K562 (cell line): ENCODE measurements around the gene TBC1D2. TPM values are rescaled to one million over a fixed set of nuclear protein-coding genes. Genes with fewer than 3 reads are reported as not detected.

Experiments used
- BRF1 ChIP-seq: IDR thresholded peaks from 3 replicates; pipeline ENCODE4 v1.6.1; 2011; ENCODE audit warnings: borderline replicate concordance, mild to moderate bottlenecking; ENCODE audit not compliant: insufficient read length; ENCODE audit errors: extremely low read depth
- CTBP1 ChIP-seq: fragments of 450-650 bp; IDR thresholded peaks from 2 replicates; pipeline ENCODE4 v1.6.1; 2016; ENCODE audit warnings: borderline replicate concordance
- HOXB6 ChIP-seq: fragments of 250-450 bp; sonication (Bioruptor Pico); IDR thresholded peaks from 2 replicates; pipeline ENCODE4 v1.5.1; 2022; ENCODE audit warnings: mild to moderate bottlenecking, borderline replicate concordance
- MECOM ChIP-seq: fragments of 250-450 bp; sonication (Bioruptor Pico); IDR thresholded peaks from 2 replicates; pipeline ENCODE4 v1.8.0; 2022; ENCODE audit warnings: inconsistent platforms
- MTA2 ChIP-seq: fragments of 450-650 bp; IDR thresholded peaks from 2 replicates; pipeline ENCODE4 v1.6.1; 2016; ENCODE audit warnings: low read depth
- MYC ChIP-seq, 2 experiments: fragments of 250-450 bp in 1 of 2; sonication (Bioruptor Pico) in 1 of 2; IDR thresholded peaks; 2 replicates each; pipeline versions ENCODE4 v1.5.1 to v1.6.1; 2012 to 2021; ENCODE audit warnings: low read depth in 2 of 2, borderline replicate concordance in 1 of 2, improper control_type of control experiment in 1 of 2, low read length in 1 of 2, mild to moderate bottlenecking in 1 of 2, moderate library complexity in 1 of 2
- NCOR1 ChIP-seq: fragments of 450-650 bp; IDR thresholded peaks from 2 replicates; pipeline ENCODE4 v1.6.1; 2016; ENCODE audit warnings: mild to moderate bottlenecking, moderate library complexity
- PRPF4 ChIP-seq: fragments of 200-400 bp; formaldehyde crosslinking; IDR thresholded peaks from one replicate; pipeline ENCODE4 v1.6.1; 2017; ENCODE audit warnings: low read length, low read depth, mild to moderate bottlenecking; ENCODE audit not compliant: insufficient read depth, poor library complexity, severe bottlenecking
- RFX5 ChIP-seq: IDR thresholded peaks from 2 replicates; pipeline ENCODE4 v1.6.1; 2011; ENCODE audit warnings: low read depth, mild to moderate bottlenecking, improper control_type of control experiment, low read length
- SREBF1 ChIP-seq: fragments of 150-350 bp; IDR thresholded peaks from 2 replicates; pipeline ENCODE4 v1.6.1; 2014; ENCODE audit warnings: antibody characterized with exemption, low read depth, low read length, borderline replicate concordance
- TRIM28 ChIP-seq: fragments of 450-650 bp; IDR thresholded peaks from 2 replicates; pipeline ENCODE4 v1.6.1; 2017
- polyA plus RNA-seq, 8 experiments: library from polyadenylated mRNA; depleted of rRNA in 4 of 8; stranded (reverse) in 5 of 8; unstranded in 3 of 8; fragments of >200 nt; fragmentation: Nextera tagmentation in 2 of 8; fragmentation: Illumina TruSeq in 1 of 8; extraction: Ambion mirVana in 2 of 8; extraction: Trizol in 1 of 8; gene quantifications; 2 replicates each; pipeline versions ENCODE4 v1.2.1 to v1.2.3, GENCODE V29; 2011 to 2014; ENCODE audit warnings: inconsistent platforms in 1 of 8, missing spikeins in 1 of 8
- total RNA-seq, 7 experiments: library from RNA; depleted of rRNA in 6 of 7; stranded (reverse); fragments of >200 nt in 6 of 7; fragmentation: Illumina TruSeq in 2 of 7; extraction: Trizol in 2 of 7; gene quantifications; 2 replicates each; pipeline versions ENCODE4 v1.2.1 to v1.2.3, GENCODE V29; 2011 to 2021; ENCODE audit warnings: low replicate concordance in 1 of 7
- TF ChIP-seq, protein P1 (sequence below): sonication (generic); formaldehyde crosslinking; IDR thresholded peaks from 2 replicates; pipeline ENCODE4 v1.8.0; 2022; ENCODE audit warnings: missing genetic modification reagents, mild to moderate bottlenecking, borderline replicate concordance
- TF ChIP-seq, protein P2 (sequence below): sonication (generic); formaldehyde crosslinking; IDR thresholded peaks from 2 replicates; pipeline ENCODE4 v1.8.0; 2022; ENCODE audit warnings: mild to moderate bottlenecking, missing genetic modification reagents
- TF ChIP-seq, protein P3 (sequence below), 2 experiments: fragments of 450-650 bp; conservative IDR thresholded peaks; 2 replicates each; pipeline ENCODE4 v1.6.1; 2017; ENCODE audit warnings: mild to moderate bottlenecking in 2 of 2, moderate library complexity in 2 of 2
- TF ChIP-seq, protein P4 (sequence below): fragments of 250-450 bp; sonication (Bioruptor Pico); IDR thresholded peaks from 2 replicates; pipeline ENCODE4 v1.4.0; 2020; ENCODE audit warnings: borderline replicate concordance
- TF ChIP-seq, protein P5 (sequence below), 2 experiments: IDR thresholded peaks in 1 of 2; conservative IDR thresholded peaks in 1 of 2; 2 replicates each; pipeline ENCODE4 v1.6.1; 2016; ENCODE audit warnings: low read depth in 2 of 2, mild to moderate bottlenecking in 1 of 2, missing compliant biosample characterization in 1 of 2, missing genetic modification characterization in 1 of 2, moderate library complexity in 1 of 2
- TF ChIP-seq, protein P6 (sequence below): fragments of 200-800 bp; sonication (Bioruptor generic); IDR thresholded peaks from 2 replicates; pipeline ENCODE4 v1.6.1; 2017; ENCODE audit warnings: missing genetic modification characterization, missing compliant biosample characterization

TBC1D2 gene
- total and polyA plus RNA-seq, 9 of the 15 experiments (the other 6 are each of a cell fraction or from before 2014, with no cell fraction given) = 0.10 to 7.0 (median 2.5) TPM

DNA sequence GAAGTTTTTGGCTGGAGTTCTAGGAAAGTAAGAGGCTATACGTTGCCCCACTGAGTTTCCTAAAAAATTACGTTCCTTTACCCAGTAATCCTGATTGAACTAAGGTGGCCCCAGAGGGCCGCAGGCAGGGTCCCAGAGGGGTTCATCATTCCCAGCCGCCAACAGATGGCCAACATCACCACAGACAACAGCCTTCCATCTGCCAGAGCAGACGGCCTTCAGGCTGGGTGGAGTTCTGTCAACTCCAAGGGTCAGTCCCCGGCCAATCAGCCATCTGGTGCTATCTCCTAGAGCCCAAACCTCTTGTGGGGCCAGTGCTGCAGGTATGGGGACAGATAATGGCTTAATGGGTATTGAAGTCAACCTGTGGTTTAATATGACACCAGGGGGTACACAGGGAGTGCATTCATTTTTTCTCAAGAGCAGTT lies 30.4 kb downstream of the TBC1D2 start (continued):
- TF ChIP-seq, protein P1, sequence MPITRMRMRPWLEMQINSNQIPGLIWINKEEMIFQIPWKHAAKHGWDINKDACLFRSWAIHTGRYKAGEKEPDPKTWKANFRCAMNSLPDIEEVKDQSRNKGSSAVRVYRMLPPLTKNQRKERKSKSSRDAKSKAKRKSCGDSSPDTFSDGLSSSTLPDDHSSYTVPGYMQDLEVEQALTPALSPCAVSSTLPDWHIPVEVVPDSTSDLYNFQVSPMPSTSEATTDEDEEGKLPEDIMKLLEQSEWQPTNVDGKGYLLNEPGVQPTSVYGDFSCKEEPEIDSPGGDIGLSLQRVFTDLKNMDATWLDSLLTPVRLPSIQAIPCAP (CRISPR knock-in tag) = no peak
- TF ChIP-seq, protein P2, sequence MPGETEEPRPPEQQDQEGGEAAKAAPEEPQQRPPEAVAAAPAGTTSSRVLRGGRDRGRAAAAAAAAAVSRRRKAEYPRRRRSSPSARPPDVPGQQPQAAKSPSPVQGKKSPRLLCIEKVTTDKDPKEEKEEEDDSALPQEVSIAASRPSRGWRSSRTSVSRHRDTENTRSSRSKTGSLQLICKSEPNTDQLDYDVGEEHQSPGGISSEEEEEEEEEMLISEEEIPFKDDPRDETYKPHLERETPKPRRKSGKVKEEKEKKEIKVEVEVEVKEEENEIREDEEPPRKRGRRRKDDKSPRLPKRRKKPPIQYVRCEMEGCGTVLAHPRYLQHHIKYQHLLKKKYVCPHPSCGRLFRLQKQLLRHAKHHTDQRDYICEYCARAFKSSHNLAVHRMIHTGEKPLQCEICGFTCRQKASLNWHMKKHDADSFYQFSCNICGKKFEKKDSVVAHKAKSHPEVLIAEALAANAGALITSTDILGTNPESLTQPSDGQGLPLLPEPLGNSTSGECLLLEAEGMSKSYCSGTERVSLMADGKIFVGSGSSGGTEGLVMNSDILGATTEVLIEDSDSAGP (CRISPR knock-in tag) = no peak
- TF ChIP-seq MECOM = peak; percentile 45; the same call in 1 of the 2 replicates
- TF ChIP-seq, protein P3, sequence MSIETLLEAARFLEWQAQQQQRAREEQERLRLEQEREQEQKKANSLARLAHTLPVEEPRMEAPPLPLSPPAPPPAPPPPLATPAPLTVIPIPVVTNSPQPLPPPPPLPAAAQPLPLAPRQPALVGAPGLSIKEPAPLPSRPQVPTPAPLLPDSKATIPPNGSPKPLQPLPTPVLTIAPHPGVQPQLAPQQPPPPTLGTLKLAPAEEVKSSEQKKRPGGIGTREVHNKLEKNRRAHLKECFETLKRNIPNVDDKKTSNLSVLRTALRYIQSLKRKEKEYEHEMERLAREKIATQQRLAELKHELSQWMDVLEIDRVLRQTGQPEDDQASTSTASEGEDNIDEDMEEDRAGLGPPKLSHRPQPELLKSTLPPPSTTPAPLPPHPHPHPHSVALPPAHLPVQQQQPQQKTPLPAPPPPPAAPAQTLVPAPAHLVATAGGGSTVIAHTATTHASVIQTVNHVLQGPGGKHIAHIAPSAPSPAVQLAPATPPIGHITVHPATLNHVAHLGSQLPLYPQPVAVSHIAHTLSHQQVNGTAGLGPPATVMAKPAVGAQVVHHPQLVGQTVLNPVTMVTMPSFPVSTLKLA (conservative IDR thresholded peaks at IDR 0.05) = peak in 1 of 2 experiments; percentile 65; a peak in 2 of 4 replicates
- TF ChIP-seq RFX5 = no peak
- peak; percentile 95 for TF ChIP-seq MTA2
- TF ChIP-seq, protein P4, sequence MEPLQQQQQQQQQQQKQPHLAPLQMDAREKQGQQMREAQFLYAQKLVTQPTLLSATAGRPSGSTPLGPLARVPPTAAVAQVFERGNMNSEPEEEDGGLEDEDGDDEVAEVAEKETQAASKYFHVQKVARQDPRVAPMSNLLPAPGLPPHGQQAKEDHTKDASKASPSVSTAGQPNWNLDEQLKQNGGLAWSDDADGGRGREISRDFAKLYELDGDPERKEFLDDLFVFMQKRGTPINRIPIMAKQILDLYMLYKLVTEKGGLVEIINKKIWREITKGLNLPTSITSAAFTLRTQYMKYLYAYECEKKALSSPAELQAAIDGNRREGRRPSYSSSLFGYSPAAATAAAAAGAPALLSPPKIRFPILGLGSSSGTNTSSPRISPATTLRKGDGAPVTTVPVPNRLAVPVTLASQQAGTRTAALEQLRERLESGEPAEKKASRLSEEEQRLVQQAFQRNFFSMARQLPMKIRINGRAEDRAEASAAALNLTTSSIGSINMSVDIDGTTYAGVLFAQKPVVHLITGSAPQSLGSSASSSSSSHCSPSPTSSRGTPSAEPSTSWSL = no peak
- peak; percentile 79 for TF ChIP-seq CTBP1
- TF ChIP-seq PRPF4 = no peak
- TF ChIP-seq HOXB6 = no peak
- peak; percentile 58; the same call in 1 of the 2 replicates for TF ChIP-seq MYC (IDR thresholded peaks at IDR 0.05; ENCODE audit: low read depth, low read length)
- no peak for TF ChIP-seq MYC (CRISPR knock-in tag; IDR thresholded peaks at IDR 0.05; ENCODE audit: borderline replicate concordance, low read depth)
- TF ChIP-seq TRIM28 = peak; percentile 69; the same call in 1 of the 2 replicates
- TF ChIP-seq, protein P5, sequence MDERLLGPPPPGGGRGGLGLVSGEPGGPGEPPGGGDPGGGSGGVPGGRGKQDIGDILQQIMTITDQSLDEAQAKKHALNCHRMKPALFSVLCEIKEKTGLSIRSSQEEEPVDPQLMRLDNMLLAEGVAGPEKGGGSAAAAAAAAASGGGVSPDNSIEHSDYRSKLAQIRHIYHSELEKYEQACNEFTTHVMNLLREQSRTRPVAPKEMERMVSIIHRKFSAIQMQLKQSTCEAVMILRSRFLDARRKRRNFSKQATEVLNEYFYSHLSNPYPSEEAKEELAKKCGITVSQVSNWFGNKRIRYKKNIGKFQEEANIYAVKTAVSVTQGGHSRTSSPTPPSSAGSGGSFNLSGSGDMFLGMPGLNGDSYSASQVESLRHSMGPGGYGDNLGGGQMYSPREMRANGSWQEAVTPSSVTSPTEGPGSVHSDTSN (CRISPR knock-in tag; IDR thresholded peaks at IDR 0.05; ENCODE audit: low read depth) = no peak
- TF ChIP-seq, protein P5 (tag; conservative IDR thresholded peaks at IDR 0.05; ENCODE audit: low read depth) = no peak
- no peak for TF ChIP-seq SREBF1
- peak; percentile 99 for TF ChIP-seq NCOR1
- TF ChIP-seq, protein P6, sequence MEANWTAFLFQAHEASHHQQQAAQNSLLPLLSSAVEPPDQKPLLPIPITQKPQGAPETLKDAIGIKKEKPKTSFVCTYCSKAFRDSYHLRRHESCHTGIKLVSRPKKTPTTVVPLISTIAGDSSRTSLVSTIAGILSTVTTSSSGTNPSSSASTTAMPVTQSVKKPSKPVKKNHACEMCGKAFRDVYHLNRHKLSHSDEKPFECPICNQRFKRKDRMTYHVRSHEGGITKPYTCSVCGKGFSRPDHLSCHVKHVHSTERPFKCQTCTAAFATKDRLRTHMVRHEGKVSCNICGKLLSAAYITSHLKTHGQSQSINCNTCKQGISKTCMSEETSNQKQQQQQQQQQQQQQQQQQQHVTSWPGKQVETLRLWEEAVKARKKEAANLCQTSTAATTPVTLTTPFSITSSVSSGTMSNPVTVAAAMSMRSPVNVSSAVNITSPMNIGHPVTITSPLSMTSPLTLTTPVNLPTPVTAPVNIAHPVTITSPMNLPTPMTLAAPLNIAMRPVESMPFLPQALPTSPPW (CRISPR knock-in tag) = peak; percentile 49
- no peak for TF ChIP-seq BRF1
